NOMO-1 treated with DMSO at 0.1 percent for 48 hours (cell line): ENCODE results near the gene ARPC5.

Experiments used
- DNase-seq: peaks from one replicate; lab custom pipeline; 2025; ENCODE audit not compliant: unreplicated experiment; lab: John Stamatoyannopoulos, UW

The ARPC5 gene

DNA sequence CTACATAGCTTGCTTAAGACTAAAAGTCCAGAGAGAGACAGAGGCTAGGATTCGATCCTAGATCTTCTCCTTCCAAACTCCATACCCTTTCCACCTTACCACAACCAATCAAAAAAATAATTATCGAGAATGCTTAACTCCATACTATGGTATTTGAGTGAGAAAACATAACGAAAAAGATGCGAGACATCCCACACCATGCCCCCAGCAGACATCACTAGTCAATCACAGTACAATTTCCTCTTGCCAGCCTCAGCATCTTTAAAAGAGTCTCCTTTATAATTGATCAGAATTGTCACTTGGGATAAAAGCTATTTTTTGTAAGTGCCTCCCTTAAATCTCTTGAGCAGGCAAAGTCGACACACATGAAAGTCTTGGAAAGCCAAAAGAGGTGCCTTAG, 46.2 kb downstream of the ARPC5 start:
- DNase-seq = no peak

DNA sequence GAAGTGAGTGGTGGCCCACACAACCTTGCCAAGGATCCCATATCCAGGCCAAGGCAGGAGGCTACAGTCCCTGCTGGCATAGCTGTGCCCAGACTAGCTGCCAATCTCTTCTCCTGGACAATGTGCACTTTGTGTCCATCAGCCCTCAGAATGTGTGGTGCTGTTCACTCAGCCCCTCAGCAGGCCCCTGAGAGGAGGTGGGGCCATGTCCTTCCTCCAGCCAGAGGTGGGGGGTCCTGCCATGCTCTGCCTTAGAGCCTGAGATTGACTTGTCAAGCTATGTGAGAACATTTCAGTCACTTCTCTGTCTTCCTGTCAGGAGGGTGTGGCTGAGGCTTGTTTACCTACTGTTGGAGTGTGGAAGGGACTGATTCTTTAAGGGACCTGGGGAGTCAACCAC, 46.8 kb downstream of the ARPC5 start:
- DNase-seq = no peak

DNA sequence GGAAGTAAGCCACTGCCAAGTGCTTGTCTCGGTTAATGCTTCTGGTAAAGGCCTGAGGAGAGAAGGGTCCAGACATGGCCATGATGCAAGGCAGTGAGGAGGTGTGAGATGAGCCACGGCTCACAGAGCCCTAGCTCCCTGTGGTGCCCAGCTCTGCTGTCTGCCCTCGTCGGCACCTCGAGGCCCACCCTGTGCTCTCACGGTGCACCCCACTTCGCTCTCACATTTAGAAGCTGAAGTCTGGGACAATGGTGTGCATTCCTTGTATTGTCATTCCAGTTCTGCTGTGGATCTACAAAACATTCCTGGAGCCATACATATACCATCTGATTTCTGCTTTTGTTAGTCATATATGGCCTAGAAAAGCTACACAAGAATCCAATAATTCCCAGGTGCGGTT, 48.7 kb downstream of the ARPC5 start:
- no peak for DNase-seq

DNA sequence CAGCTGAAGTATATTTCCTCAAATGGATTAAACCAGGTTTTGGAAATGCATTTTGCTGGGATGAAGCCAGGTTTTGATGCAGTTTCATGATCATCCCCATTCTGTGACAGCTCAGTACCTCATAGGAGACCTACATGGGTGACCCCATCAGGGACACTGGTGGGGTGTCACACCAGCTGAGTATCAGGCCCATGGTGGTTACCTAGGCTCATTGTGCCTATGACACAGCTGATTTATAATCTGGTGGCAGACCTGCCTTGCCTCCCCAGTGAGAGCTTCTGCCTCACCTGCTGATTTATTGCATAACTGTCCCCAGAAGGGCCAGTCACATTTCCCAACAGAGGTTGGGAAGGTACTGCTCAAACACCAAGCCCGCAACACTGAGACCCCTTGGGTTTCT, 49.1 kb downstream of the ARPC5 start:
- DNase-seq = no peak

DNA sequence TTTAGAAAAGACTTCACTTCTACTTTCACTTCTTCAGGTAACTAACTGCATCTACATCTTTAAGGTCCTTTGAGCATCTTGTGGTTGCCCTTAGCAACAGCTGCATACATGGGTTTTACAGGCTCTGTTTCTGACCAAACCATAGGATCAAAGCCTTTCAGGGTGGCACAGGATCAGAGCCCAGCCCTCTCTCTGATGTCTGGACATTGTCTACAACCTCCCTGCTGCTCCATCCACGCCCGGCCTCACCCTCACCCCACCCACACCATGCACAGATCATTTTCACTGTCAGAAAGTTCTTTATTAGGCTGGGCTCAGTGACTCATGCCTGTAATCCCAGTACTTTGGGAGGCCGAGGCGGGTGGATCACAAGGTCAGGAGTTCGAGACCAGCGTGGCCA, 50.5 kb downstream of the ARPC5 start:
- no peak for DNase-seq

DNA sequence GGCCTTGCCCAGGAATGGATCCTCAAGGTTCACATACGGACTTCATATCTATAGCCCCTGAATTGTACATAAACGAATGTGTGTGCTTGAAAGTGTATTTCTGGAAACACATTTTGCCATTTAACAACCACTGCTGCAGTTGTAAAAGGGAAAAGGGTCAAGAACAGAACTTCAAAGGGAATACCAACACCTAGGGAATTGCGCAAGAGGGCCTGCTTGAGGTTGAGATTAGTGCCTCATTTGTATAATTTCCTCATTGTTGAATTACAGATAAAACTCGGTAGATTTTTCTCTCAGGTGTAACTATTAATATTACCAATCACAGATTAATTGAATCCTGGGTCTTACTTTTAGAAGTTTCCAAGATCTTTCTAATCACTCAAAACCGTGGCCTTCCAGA, 51.4 kb downstream of the ARPC5 start:
- DNase-seq = no peak

DNA sequence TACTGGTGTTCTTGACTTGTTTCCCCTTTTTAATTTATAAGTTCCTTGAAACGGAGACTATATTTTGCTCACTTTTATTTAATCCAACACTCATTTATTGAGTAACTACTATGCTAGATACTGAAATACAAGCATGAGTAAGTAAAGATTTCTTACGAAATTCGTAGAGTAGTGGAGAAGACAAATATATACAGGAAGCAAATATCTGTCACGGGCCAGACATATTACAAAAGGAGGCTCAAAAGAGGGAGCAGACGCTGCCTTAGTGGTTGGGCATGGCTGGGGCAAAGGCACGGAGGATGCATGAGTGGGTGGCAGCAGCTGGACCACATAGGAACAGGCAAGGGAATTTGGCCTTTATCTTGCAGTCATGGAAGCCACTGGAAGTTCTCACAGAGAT, 52.1 kb downstream of the ARPC5 start:
- DNase-seq = peak; percentile 95

DNA sequence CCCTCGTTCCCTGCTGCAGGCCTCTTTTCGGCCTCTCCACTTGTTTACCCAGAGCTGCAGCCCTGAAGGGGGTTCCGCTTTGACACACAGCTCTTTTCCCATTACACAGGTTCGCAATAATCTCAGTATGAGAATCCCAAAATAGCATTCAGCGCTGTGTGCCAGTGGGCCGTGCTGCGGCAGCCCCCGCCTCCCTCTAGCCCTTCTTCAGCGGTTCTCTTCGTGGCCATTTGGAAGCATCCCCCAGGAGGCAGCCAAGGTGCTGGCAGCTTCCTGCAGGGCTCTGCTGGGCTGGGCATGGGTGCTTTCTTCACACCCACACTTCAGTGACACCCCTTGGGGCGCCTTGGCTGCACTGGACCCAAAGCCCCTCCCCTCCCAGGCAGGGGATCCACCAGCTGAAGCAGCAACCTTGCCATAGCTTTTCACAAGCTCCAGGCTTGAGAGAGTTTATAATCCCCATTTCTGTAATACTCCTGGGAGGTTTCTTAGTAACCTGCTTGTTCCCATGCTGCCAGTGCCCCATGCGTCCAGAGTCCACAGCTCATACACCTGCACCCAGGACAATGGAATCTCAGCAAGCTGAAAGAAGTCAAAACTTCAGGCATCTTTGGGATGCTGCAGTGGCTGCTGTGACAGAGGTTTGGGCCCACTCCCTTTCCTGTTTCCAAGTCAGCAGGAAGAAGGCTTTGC, 53.4 kb downstream of the ARPC5 start:
- DNase-seq = no peak

DNA sequence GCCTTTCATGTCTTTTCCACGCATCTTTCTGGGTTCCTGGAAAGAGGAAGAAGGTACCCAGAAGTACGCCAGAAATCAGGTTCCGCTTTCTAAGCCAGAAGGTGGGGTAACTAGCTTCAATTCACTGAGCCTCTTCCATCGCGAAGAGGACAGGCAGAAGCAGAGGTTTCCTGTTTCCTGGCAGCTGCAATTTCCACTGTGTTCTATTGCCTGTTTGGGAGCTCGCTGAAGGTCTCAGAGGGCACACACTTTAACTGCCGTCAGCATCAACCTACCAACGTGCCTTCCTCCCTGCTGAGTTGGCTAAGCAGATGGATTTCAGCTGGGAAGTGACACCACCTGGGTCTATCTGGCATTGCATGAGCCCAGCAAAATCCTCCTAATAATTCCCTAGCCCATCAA, 55.3 kb downstream of the ARPC5 start:
- peak; percentile 97 for DNase-seq

DNA sequence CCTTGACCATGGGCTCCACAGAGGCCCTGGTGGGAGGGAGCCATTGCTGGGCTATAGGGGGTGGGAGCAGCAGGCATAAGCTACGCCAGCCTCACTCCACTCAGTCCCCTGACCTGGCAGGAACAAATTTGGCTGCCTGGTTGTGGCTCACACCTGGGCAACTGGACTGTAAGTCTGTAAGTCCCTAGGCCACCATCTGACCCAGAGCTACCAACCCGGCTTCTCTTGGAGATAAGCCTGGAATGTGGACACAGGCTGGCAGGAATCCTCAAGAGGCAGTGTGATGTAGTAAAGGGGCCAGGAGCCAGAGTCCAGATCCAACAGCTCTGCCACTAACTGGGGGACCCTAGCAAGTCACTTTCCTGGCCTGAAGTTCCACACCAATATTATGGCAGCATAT, 56.7 kb downstream of the ARPC5 start:
- no peak for DNase-seq

DNA sequence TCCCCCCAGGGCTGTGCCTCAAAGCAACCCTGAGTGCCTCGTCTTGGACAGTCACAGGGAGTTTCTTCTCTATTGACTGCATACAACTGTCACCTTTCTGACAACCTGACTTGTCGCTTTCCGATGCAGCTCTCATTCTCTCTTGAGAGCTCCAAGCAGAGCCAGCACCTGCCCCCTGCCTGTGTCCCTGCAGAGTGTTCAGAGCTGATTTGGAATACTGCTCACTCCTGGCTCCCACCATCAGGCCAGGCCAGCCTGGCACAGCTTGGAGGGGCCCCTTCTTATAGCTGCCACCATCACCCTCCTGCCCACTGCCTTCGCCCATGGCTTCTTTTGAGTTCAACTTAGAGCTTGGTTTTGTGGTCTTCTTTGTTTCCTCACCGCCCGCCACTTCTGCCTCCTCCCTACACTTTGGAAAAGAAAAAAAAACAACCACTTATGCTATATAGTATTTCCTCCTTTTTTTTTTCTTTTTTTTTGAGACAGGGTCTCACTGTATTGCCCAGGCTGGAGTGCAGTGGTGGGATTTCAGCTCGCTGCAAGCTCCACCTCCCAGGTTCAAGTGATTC, 57.6 kb downstream of the ARPC5 start:
- DNase-seq = peak; percentile 53

DNA sequence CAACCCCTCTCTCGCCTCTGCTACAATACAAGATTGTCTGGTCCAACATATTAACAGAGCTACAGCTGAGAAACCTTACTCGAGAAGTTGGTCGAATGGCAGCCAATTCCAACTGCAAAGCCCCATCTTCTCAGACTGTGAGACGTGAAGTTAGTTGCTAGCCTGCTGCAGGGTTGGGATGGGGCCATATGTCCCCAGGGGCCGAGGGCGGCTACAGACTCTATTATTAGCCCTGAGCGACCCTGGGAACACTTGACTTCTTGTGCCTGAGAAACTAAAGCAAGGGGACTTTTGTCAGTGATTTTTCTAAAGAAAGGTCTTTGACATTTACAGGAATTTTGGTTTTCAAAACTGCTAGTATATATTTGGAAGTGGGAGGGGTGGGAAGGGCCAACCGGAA, 59.0 kb downstream of the ARPC5 start:
- no peak for DNase-seq

DNA sequence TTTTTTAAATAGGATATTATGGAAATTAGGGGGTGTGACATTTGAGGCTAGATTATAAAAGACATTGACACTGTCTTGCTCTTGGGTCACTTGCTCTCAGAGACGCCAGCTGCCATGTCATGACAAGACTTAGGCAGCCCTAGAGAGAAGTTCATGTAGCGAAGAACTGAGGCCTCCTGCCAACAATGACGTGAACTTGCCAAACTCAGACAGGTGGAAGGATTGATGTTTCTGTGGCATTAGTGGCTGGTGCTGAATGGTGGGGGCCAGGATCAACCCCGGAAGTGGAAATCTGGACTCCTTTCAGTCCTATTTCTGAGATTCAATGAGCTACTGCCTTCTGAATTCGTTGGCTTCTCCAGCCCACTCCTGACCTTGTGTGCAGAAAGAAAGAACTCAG, 60.0 kb downstream of the ARPC5 start:
- no peak for DNase-seq

DNA sequence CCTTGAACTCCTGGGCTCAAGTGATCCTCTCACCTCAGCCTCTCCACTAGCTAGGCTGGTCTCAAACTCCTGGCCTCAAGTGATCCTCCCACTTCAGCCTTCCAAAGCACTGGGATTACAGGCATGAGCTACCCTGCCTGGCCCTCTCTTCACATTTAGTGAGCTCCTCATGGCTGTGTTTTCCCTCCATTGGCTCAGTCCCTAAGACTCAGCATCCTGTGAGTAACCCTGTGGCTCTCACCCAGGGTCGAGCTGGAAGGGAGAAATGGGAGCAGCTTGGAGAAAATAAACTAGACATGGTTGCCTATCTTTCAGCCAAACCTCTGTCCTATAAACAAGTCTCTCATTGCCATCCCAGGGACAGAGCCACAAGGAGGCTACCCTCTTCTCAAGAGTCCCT, 62.9 kb downstream of the ARPC5 start:
- no peak for DNase-seq

DNA sequence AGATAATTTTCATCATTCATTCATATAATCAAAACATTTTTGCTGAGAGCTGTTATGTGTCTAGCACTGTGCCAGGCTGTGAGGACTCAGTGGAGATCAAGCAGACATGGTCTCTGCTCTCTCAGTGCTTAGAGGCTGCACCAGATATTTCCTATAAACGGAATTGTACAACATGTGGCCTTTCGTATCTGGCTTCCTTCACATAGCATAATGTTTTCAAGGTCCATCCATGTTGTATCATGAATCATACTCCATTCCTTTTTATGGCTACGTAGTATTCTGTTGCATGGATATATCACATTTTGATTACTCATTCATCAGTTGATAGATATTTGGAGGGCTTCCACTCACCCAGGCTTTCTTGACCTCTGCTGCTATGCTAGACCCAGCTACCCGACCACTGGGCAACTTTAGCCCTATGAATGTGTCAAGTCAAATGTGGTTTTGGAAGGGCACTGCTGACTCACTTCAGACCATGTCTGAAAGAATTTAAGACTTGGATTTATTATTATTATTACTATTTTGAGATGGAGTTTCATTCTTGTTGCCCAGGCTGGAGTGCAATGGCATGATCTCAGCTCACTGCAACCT, 63.8 kb downstream of the ARPC5 start:
- no peak for DNase-seq
